ENCODE measurements around the gene DBI.

The DBI gene

GRCh38 chr2:119416299-119416923, 49.6 kb downstream of the DBI start:
- in situ Hi-C loops (cut with HindIII; ENCODE audit: low pct_unique_long_range_greater_than_20kb, low sequenced_read_pairs) = no loop called here
- no peak for DNase-seq (ENCODE audit: low read depth in 1 of 2, low spot score in 1 of 2)
- no peak for TF ChIP-seq JUND (IDR thresholded peaks at IDR 0.05; ENCODE audit: low read depth)

- DNase-seq (ENCODE audit: low read depth in 1 of 2, low spot score in 1 of 2) = no peak
- no peak for TF ChIP-seq JUND (IDR thresholded peaks at IDR 0.05; ENCODE audit: low read depth)
- in situ Hi-C loops (cut with HindIII; ENCODE audit: low pct_unique_long_range_greater_than_20kb, low sequenced_read_pairs) = no loop called here
These were observed 51.1 kb downstream of the DBI start for GRCh38 chr2:119417908-119418307.

- TF ChIP-seq JUND (IDR thresholded peaks at IDR 0.05; ENCODE audit: low read depth) = no peak
- in situ Hi-C loops (cut with HindIII; ENCODE audit: low pct_unique_long_range_greater_than_20kb, low sequenced_read_pairs) = no loop called here
- DNase-seq (ENCODE audit: low read depth in 1 of 2, low spot score in 1 of 2) = peak in 1 of 2 experiments; percentile 5
These were observed 52.3 kb downstream of the DBI start for GRCh38 chr2:119419065-119419464.

GRCh38 chr2:119419803-119420508, 53.2 kb downstream of the DBI start:
- in situ Hi-C loops (cut with HindIII; ENCODE audit: low pct_unique_long_range_greater_than_20kb, low sequenced_read_pairs) = no loop called here
- no peak for TF ChIP-seq JUND (IDR thresholded peaks at IDR 0.05; ENCODE audit: low read depth)
- DNase-seq (ENCODE audit: low read depth in 1 of 2, low spot score in 1 of 2) = no peak

GRCh38 chr2:119421304-119421703, 54.5 kb downstream of the DBI start:
- in situ Hi-C loops (cut with HindIII; ENCODE audit: low pct_unique_long_range_greater_than_20kb, low sequenced_read_pairs) = no loop called here
- no peak for DNase-seq (ENCODE audit: low read depth in 1 of 2, low spot score in 1 of 2)
- no peak for TF ChIP-seq JUND (IDR thresholded peaks at IDR 0.05; ENCODE audit: low read depth)

- no peak for TF ChIP-seq JUND (IDR thresholded peaks at IDR 0.05; ENCODE audit: low read depth)
- no peak for DNase-seq (ENCODE audit: low read depth in 1 of 2, low spot score in 1 of 2)
- in situ Hi-C loops (cut with HindIII; ENCODE audit: low pct_unique_long_range_greater_than_20kb, low sequenced_read_pairs) = no loop called here
These were observed 55.0 kb downstream of the DBI start for GRCh38 chr2:119421741-119422140.
